ENCODE results near the gene OR2T8. TPM values are rescaled to one million over a fixed set of nuclear protein-coding genes. Genes with fewer than 3 reads are reported as not detected.

Gene OR2T8
- total RNA-seq, 1 experiment from 2014 or later = not detected

DNA sequence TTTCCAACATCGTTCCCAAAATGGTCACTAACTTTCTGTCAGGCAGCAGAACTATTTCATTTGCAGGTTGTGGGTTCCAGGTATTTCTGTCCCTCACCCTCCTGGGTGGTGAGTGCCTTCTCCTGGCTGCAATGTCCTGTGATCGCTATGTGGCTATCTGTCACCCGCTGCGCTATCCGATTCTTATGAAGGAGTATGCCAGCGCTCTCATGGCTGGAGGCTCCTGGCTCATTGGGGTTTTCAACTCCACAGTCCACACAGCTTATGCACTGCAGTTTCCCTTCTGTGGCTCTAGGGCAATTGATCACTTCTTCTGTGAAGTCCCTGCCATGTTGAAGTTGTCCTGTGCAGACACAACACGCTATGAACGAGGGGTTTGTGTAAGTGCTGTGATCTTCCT lies 13.9 kb downstream of the OR2T8 start:
- DNase-seq = no peak
- no peak overlapping the region for H4K5ac ChIP-seq (ENCODE audit: insufficient read length, low read depth, low read length)
- no peak overlapping the region for H3K4me2 ChIP-seq (ENCODE audit: insufficient read depth, insufficient read length, low read length)
- H2BK20ac ChIP-seq (ENCODE audit: low read depth, low read length, poor library complexity, severe bottlenecking) = no peak overlapping the region
- no peak overlapping the region for H3K27ac ChIP-seq (ENCODE audit: insufficient read length, low read depth, low read length)
- H3K23ac ChIP-seq (ENCODE audit: insufficient read length, low read depth, low read length) = no peak overlapping the region
- no peaks in the 10 kb centered on the region for H3K79me1 ChIP-seq (ENCODE audit: insufficient read depth, low read depth, low read length, poor library complexity, severe bottlenecking)
- no peak overlapping the region for H2BK12ac ChIP-seq (ENCODE audit: insufficient read length, low read depth, low read length)
- TF ChIP-seq, protein P1, sequence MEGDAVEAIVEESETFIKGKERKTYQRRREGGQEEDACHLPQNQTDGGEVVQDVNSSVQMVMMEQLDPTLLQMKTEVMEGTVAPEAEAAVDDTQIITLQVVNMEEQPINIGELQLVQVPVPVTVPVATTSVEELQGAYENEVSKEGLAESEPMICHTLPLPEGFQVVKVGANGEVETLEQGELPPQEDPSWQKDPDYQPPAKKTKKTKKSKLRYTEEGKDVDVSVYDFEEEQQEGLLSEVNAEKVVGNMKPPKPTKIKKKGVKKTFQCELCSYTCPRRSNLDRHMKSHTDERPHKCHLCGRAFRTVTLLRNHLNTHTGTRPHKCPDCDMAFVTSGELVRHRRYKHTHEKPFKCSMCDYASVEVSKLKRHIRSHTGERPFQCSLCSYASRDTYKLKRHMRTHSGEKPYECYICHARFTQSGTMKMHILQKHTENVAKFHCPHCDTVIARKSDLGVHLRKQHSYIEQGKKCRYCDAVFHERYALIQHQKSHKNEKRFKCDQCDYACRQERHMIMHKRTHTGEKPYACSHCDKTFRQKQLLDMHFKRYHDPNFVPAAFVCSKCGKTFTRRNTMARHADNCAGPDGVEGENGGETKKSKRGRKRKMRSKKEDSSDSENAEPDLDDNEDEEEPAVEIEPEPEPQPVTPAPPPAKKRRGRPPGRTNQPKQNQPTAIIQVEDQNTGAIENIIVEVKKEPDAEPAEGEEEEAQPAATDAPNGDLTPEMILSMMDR (conservative IDR thresholded peaks at IDR 0.05) = no peak
- Mint-ChIP-seq H3K4me1 (no peaks in the 10 kb centered on the region), H3K27ac (no peak overlapping the region), H3K4me3 (no peak overlapping the region), H3K9me3 (peaks cover 64 to 67% of the 10 kb centered on the region in 2 experiments), H3K27me3 (ENCODE audit: low read depth) (peaks cover 1% of the 10 kb centered on the region; the same call in 1 of the 2 replicates), H3K36me3 (ENCODE audit: insufficient read depth in 1 of 3, low read depth in 3 of 3) (peaks cover 8 to 11% (median 9%) of the 10 kb centered on the region in 3 experiments; a peak in 4 of 7 replicates)
- no peak overlapping the region for H4K91ac ChIP-seq (ENCODE audit: insufficient read length, low read depth, low read length)
- no CpG with 5 or more reads among the region's 8 CpGs for WGBS (ENCODE audit: extremely low coverage, insufficient read length, low lambda C conversion rate)
- no peak overlapping the region for H3K18ac ChIP-seq (ENCODE audit: insufficient read length, low read depth, low read length)
- H3K9ac ChIP-seq (ENCODE audit: extremely low read depth, insufficient read length, low read length) = no peak overlapping the region
- no peak overlapping the region for H3K56ac ChIP-seq (ENCODE audit: insufficient read length, low read depth, low read length)
- H4K20me1 ChIP-seq (ENCODE audit: control insufficient read depth, insufficient read depth, insufficient read length) = no peaks in the 10 kb centered on the region
- no peaks in the 10 kb centered on the region for H3K79me2 ChIP-seq (ENCODE audit: insufficient read depth, low read length)
- no peak overlapping the region for H2AFZ ChIP-seq (ENCODE audit: low read length)
- H3K9me3 ChIP-seq (ENCODE audit: control insufficient read depth, low read depth, low read length) = peaks cover 4% of the 10 kb centered on the region
- no peak overlapping the region for H4K8ac ChIP-seq (replicated peaks; ENCODE audit: insufficient read length, low read depth, low read length)
- no peaks in the 10 kb centered on the region for H3K4me1 ChIP-seq (ENCODE audit: insufficient read depth, low read length)
- H3K27me3 ChIP-seq (ENCODE audit: insufficient read depth, low read length) = no peaks in the 10 kb centered on the region
- H2BK5ac ChIP-seq (ENCODE audit: insufficient read length, low read length) = no peak overlapping the region
- H2AK5ac ChIP-seq (ENCODE audit: insufficient read length, low read length) = no peak overlapping the region
- no peak overlapping the region for H3K14ac ChIP-seq (ENCODE audit: insufficient read depth, low read length)
- no peak overlapping the region for H2BK15ac ChIP-seq (ENCODE audit: low read depth, low read length)
- H3K23me2 ChIP-seq (ENCODE audit: insufficient read length, low read depth, low read length, poor library complexity, severe bottlenecking) = no peaks in the 10 kb centered on the region
- H3K4ac ChIP-seq (ENCODE audit: low read depth, low read length) = no peak overlapping the region
- no peak overlapping the region for H3T11ph ChIP-seq (ENCODE audit: low read length)
- no peak overlapping the region for H2BK120ac ChIP-seq (ENCODE audit: low read depth, low read length, poor library complexity, severe bottlenecking)
